ENCODE results near the gene CMPK1. TPM values are rescaled to one million over a fixed set of nuclear protein-coding genes. Genes with fewer than 3 reads are reported as not detected.

CMPK1 gene
- total RNA-seq, 1 experiment from 2014 or later = 36.3 TPM

DNA sequence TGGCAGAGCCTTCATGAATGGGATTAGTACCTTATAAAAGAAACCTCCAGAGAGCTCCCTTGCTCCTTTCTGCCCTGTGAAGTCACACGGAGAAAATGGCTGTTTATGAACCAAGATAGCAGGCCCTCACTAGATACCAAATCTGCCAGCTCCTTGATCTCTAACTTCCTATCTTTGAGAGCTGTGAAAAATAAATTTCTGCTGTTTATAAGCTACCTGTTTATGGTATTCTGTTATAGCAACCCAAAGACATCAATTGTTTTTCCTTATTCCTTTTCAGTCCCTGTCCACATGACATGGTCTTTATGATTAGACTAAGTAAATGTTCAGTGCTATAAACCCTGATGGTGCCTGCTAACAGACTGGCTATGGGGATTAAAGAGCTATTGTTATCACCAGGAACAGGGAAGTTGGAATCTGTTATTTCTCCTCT lies 10.0 kb upstream of the CMPK1 start:
- no peak for ATAC-seq
- Mint-ChIP-seq H3K36me3 (no peaks in the 10 kb centered on the region), H3K9me3 (no peaks in the 10 kb centered on the region), H3K4me3 (no peak overlapping the region), H3K27ac (no peak overlapping the region), H3K4me1 (no peaks in the 10 kb centered on the region), H3K27me3 (ENCODE audit: low read depth) (no peaks in the 10 kb centered on the region)
- no peak for DNase-seq (ENCODE audit: low spot score)
- TF ChIP-seq NFYB (CRISPR knock-in tag; conservative IDR thresholded peaks at IDR 0.05; ENCODE audit: low read depth) (no peak), ZSCAN18 (CRISPR knock-in tag; IDR thresholded peaks at IDR 0.05) (no peak), ZNF512 (CRISPR knock-in tag; IDR thresholded peaks at IDR 0.05; ENCODE audit: borderline replicate concordance) (no peak), CBFB (CRISPR knock-in tag; IDR thresholded peaks at IDR 0.05; ENCODE audit: low read depth) (no peak)
- CTCF ChIA-PET = interaction anchor here (1.5 to 1.6 kb wide), 2 partner anchors 9 to 10 kb away, joined by 4 to 9 read pairs; partner anchors contain the start of genes CMPK1 and STIL
- POLR2A ChIA-PET = interaction anchor here (0.8 kb wide), 1 partner anchor 10 kb away, joined by 5 read pairs; the partner anchor contains the start of gene STIL

DNA sequence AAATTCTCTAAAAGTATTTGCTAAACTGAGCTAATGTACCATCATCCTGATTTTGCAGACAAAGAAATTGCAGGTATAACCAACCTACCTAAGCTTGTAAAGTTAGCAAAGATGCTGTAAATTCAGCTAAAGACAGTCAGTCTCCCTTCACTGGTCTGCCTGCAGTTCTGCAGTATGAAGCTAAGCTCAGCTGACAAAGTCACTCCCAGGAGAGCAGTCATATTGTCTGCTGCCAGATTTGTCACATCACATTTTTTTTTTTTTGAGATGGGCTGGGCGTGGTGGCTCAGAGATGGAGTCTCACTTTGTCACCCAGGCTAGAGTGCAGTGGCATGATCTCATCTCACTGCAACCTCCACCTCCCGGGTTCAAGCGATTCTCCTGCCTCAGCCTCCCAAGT lies 8.9 kb upstream of the CMPK1 start:
- POLR2A ChIA-PET = interaction anchor here (0.7 to 0.8 kb wide), 2 partner anchors 10 to 11 kb away, joined by 3 to 5 read pairs; partner anchors contain the start of gene STIL
- H3K4me3 Mint-ChIP-seq = no peak overlapping the region
- H3K9me3 Mint-ChIP-seq = no peaks in the 10 kb centered on the region
- H3K27ac Mint-ChIP-seq = no peak overlapping the region
- CTCF ChIA-PET = interaction anchor here (1.6 kb wide), 1 partner anchor 9 kb away, joined by 9 read pairs; the partner anchor contains the start of gene CMPK1
- TF ChIP-seq MLX (CRISPR knock-in tag; IDR thresholded peaks at IDR 0.05) (no peak), FOXP4 (CRISPR knock-in tag; IDR thresholded peaks at IDR 0.05) (no peak), CBFB (CRISPR knock-in tag; IDR thresholded peaks at IDR 0.05; ENCODE audit: low read depth) (no peak), HMGA2 (CRISPR knock-in tag; IDR thresholded peaks at IDR 0.05) (no peak), OVOL2 (CRISPR knock-in tag; IDR thresholded peaks at IDR 0.05; ENCODE audit: borderline replicate concordance) (no peak), FOXP1 (CRISPR knock-in tag; IDR thresholded peaks at IDR 0.05; ENCODE audit: borderline replicate concordance) (no peak), RELA (CRISPR knock-in tag; IDR thresholded peaks at IDR 0.05; ENCODE audit: borderline replicate concordance) (no peak), NR3C1 (CRISPR knock-in tag; conservative IDR thresholded peaks at IDR 0.05; ENCODE audit: low read depth) (no peak), RORB (CRISPR knock-in tag; IDR thresholded peaks at IDR 0.05) (no peak), SP1 (CRISPR knock-in tag; conservative IDR thresholded peaks at IDR 0.05) (no peak), TEAD1 (CRISPR knock-in tag; IDR thresholded peaks at IDR 0.05) (no peak), SMAD4 (CRISPR knock-in tag; IDR thresholded peaks at IDR 0.05) (no peak)
- TF ChIP-seq, protein P1, sequence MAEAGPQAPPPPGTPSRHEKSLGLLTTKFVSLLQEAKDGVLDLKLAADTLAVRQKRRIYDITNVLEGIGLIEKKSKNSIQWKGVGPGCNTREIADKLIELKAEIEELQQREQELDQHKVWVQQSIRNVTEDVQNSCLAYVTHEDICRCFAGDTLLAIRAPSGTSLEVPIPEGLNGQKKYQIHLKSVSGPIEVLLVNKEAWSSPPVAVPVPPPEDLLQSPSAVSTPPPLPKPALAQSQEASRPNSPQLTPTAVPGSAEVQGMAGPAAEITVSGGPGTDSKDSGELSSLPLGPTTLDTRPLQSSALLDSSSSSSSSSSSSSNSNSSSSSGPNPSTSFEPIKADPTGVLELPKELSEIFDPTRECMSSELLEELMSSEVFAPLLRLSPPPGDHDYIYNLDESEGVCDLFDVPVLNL (CRISPR knock-in tag; IDR thresholded peaks at IDR 0.05; ENCODE audit: borderline replicate concordance, low read depth) = no peak
- TF ChIP-seq, protein P2, sequence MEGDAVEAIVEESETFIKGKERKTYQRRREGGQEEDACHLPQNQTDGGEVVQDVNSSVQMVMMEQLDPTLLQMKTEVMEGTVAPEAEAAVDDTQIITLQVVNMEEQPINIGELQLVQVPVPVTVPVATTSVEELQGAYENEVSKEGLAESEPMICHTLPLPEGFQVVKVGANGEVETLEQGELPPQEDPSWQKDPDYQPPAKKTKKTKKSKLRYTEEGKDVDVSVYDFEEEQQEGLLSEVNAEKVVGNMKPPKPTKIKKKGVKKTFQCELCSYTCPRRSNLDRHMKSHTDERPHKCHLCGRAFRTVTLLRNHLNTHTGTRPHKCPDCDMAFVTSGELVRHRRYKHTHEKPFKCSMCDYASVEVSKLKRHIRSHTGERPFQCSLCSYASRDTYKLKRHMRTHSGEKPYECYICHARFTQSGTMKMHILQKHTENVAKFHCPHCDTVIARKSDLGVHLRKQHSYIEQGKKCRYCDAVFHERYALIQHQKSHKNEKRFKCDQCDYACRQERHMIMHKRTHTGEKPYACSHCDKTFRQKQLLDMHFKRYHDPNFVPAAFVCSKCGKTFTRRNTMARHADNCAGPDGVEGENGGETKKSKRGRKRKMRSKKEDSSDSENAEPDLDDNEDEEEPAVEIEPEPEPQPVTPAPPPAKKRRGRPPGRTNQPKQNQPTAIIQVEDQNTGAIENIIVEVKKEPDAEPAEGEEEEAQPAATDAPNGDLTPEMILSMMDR (IDR thresholded peaks at IDR 0.05) = no peak
- DNase-seq (ENCODE audit: low spot score) = no peak
- H3K36me3 Mint-ChIP-seq = no peaks in the 10 kb centered on the region
- H3K27me3 Mint-ChIP-seq (ENCODE audit: low read depth) = no peaks in the 10 kb centered on the region
- H3K4me1 Mint-ChIP-seq = no peaks in the 10 kb centered on the region
- ATAC-seq = no peak

Data from WTC11 (cell line).